Stomach (tissue), 9 donors: ENCODE data around the gene GULP1. TPM values are rescaled to one million over a fixed set of nuclear protein-coding genes. Genes with fewer than 3 reads are reported as not detected.

ENCODE experiments used
- DNase-seq, 2 donors: peaks; one replicate each; pipeline versions ENCODE4 v3.0.0 to v3.0.0-alpha.2; 2013 to 2019
- H3K27ac ChIP-seq, 5 donors: fragments of 200-600 bp in 4 of 5; sonication (generic) in 4 of 5; one replicate each; pipeline ENCODE4 v1.5.1; 2013 to 2019; ENCODE audit warnings: mild to moderate bottlenecking in 1 of 5, moderate library complexity in 1 of 5
- H3K27me3 ChIP-seq, 3 donors: fragments of 200-600 bp; sonication (generic); one replicate each; pipeline ENCODE4 v1.5.1; 2017 to 2019; ENCODE audit warnings: mixed run types in 1 of 3
- H3K36me3 ChIP-seq, 4 donors: fragments of 200-600 bp; sonication (generic); 1 replicate in 3 of 4; 2 replicates in 1 of 4; pipeline ENCODE4 v1.5.1; 2016 to 2019
- H3K4me1 ChIP-seq, 4 donors: fragments of 200-600 bp; sonication (generic); one replicate each; pipeline ENCODE4 v1.5.1; 2016 to 2019
- H3K4me3 ChIP-seq, 4 donors: fragments of 200-600 bp; sonication (generic) in 3 of 4; one replicate each; pipeline ENCODE4 v1.5.1; 2016 to 2019; ENCODE audit warnings: mild to moderate bottlenecking in 1 of 4
- H3K9me3 ChIP-seq, 4 donors: fragments of 200-600 bp; sonication (generic); one replicate each; pipeline ENCODE4 v1.5.1; 2016 to 2019
- CTCF ChIP-seq, 7 experiments: fragments of 450-650 bp in 4 of 7; fragments of 200-600 bp in 3 of 7; sonication (generic) in 3 of 7; IDR thresholded peaks; one replicate each; pipeline ENCODE4 v1.5.1; 2016 to 2019; ENCODE audit warnings: antibody characterized with exemption in 7 of 7, control low read depth in 2 of 7, mild to moderate bottlenecking in 1 of 7
- EP300 ChIP-seq: sonication (generic); formaldehyde crosslinking; IDR thresholded peaks from one replicate; pipeline ENCODE4 v1.6.1; 2017; ENCODE audit warnings: antibody characterized with exemption
- POLR2A ChIP-seq, 4 donors: fragments of 450-650 bp; IDR thresholded peaks; one replicate each; pipeline ENCODE4 v1.6.1; 2016; ENCODE audit warnings: antibody characterized with exemption in 4 of 4, control low read depth in 2 of 4, mild to moderate bottlenecking in 1 of 4, moderate library complexity in 1 of 4
- POLR2AphosphoS5 ChIP-seq, 3 donors: sonication (generic); formaldehyde crosslinking; IDR thresholded peaks; one replicate each; pipeline ENCODE4 v1.6.1; 2016; ENCODE audit warnings: antibody characterized with exemption in 3 of 3
- WGBS, 5 donors: extraction: QIAGEN DNeasy Blood & Tissue Kit in 3 of 5; methylation state at CpG; one replicate each; pipeline versions ENCODE4 v1.1.5 to v1.1.7; 2013 to 2018; 5-methylcytosine and 5-hydroxymethylcytosine counted together
- intact Hi-C: fragments of 100-400 bp; cut with DNase I; formaldehyde crosslinking; loops from one replicate; pipeline ENCODE4 v1.15.1; 2023; ENCODE audit warnings: low total_unique reads
- polyA plus RNA-seq, 3 donors: library from polyadenylated mRNA; stranded (reverse); fragments of 200-250 nt; gene quantifications; one replicate each; pipeline ENCODE4 v1.2.3, GENCODE V29; 2013
- total RNA-seq, 5 donors: library from RNA; depleted of rRNA; stranded (reverse); fragments of >200 nt; gene quantifications; one replicate each; pipeline versions ENCODE4 v1.1.0 to v1.2.3, GENCODE V29; 2014 to 2016
- donor health status: healthy with polysubstance abuse.
- donor health status: Bipolar disorder and iron deficiency.
- donor health status: healthy.

Gene GULP1
- total and polyA plus RNA-seq, 8 donors: 4.9 to 179 (median 32.8) TPM

GRCh38 chr2:188391354-188391753 is 99.7 kb downstream of the GULP1 start:
- H3K27me3 ChIP-seq: no peaks in the 10 kb centered on the region
- no peak overlapping the region for H3K27ac ChIP-seq
- intact Hi-C loops: no loop called here
- H3K36me3 ChIP-seq: no peaks in the 10 kb centered on the region
- H3K9me3 ChIP-seq: peaks cover 0 to 8% (median 0%) of the 10 kb centered on the region in 4 donors
- H3K4me3 ChIP-seq: no peak overlapping the region
- no peak for DNase-seq
- peaks cover 0 to 21% (median 9%) of the 10 kb centered on the region in 4 donors for H3K4me1 ChIP-seq
- TF ChIP-seq CTCF (IDR thresholded peaks at IDR 0.05) (no peak), EP300 (no peak), POLR2AphosphoS5 (IDR thresholded peaks at IDR 0.05) (no peak), POLR2A (IDR thresholded peaks at IDR 0.05) (no peak)

GRCh38 chr2:188394931-188395472 is 103.3 kb downstream of the GULP1 start:
- DNase-seq: no peak
- 57 to 79% (median 68%) methylated on average over 4 of the region's 4 CpGs for WGBS, 5 donors
- Histone ChIP-seq H3K4me3 (no peak overlapping the region), H3K36me3 (no peaks in the 10 kb centered on the region), H3K27me3 (no peaks in the 10 kb centered on the region), H3K27ac (no peak overlapping the region), H3K9me3 (peaks cover 0 to 8% (median 0%) of the 10 kb centered on the region in 4 donors), H3K4me1 (peaks cover 0 to 18% (median 9%) of the 10 kb centered on the region in 4 donors)
- no peak for TF ChIP-seq EP300
- no peak for TF ChIP-seq POLR2AphosphoS5 (IDR thresholded peaks at IDR 0.05)
- no peak for TF ChIP-seq POLR2A (IDR thresholded peaks at IDR 0.05)
- TF ChIP-seq CTCF (IDR thresholded peaks at IDR 0.05): no peak
- intact Hi-C loops: no loop called here

GRCh38 chr2:188395903-188396689 is 104.4 kb downstream of the GULP1 start:
- Histone ChIP-seq H3K36me3 (no peaks in the 10 kb centered on the region), H3K27me3 (no peaks in the 10 kb centered on the region), H3K27ac (no peak overlapping the region), H3K9me3 (peaks cover 0 to 8% (median 0%) of the 10 kb centered on the region in 4 donors), H3K4me1 (peaks cover 0 to 18% (median 9%) of the 10 kb centered on the region in 4 donors), H3K4me3 (no peak overlapping the region)
- no peak for DNase-seq
- 87 to 95% (median 93%) methylated on average over 10 of the region's 10 CpGs for WGBS, 5 donors
- intact Hi-C loops: no loop called here
- TF ChIP-seq CTCF (IDR thresholded peaks at IDR 0.05) (no peak), POLR2A (IDR thresholded peaks at IDR 0.05) (no peak), EP300 (no peak), POLR2AphosphoS5 (IDR thresholded peaks at IDR 0.05) (no peak)

- no peak for TF ChIP-seq CTCF (IDR thresholded peaks at IDR 0.05)
- no peak for TF ChIP-seq EP300
- no peak for TF ChIP-seq POLR2AphosphoS5 (IDR thresholded peaks at IDR 0.05)
- no peak for TF ChIP-seq POLR2A (IDR thresholded peaks at IDR 0.05)
- H3K9me3 ChIP-seq: no peaks in the 10 kb centered on the region
- H3K27ac ChIP-seq: no peak overlapping the region
- H3K27me3 ChIP-seq: no peaks in the 10 kb centered on the region
- no peak for DNase-seq
- intact Hi-C loops: no loop called here
- no peaks in the 10 kb centered on the region for H3K36me3 ChIP-seq
- no peak overlapping the region for H3K4me3 ChIP-seq
- peaks cover 0 to 18% (median 9%) of the 10 kb centered on the region in 4 donors for H3K4me1 ChIP-seq
- WGBS, 5 donors: 88 to 95% (median 91%) methylated on average over 3 of the region's 3 CpGs
Observed at GRCh38 chr2:188399159-188399558, 107.5 kb downstream of the GULP1 start.
